HG03196 (cell line): ENCODE data around the gene SLC26A11.

ENCODE experiments used
- ATAC-seq: cut with Tn5 transposase; IDR thresholded peaks from one replicate; pipeline ENCODE4 v1.9.1; 2021; ENCODE audit not compliant: unreplicated experiment

Gene SLC26A11

DNA sequence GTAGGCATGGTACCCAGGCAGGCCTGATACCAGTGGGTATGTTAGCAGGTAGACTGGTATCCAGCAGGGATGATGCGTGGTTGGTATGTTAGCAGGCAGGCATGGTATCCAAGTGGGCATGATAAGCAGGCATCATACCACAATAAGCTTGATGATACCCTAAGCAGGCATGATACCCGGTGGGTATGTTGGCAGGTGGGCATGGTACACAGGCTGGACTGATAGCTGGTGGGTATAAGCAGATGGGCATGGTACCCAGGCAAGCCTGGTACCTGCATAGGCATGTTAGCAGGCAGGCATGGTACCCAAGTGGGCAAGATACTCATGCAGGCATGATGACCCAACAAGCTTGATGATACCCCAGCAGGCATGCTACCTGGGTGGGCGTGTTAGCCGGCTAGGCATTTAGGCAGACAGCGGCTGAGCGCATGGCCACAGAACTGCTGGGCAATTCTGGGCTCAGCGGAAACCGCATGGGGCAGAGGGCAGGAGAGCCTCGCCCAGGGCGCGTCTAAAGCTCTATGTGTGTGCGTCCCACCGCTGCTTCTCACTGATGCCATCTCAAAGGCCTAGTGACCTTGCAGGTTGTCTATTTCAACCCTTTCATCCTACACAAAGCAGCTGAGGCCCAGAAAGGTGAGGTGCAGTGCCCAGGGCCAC, 2.4 kb upstream of the SLC26A11 start:
- no peak for ATAC-seq

DNA sequence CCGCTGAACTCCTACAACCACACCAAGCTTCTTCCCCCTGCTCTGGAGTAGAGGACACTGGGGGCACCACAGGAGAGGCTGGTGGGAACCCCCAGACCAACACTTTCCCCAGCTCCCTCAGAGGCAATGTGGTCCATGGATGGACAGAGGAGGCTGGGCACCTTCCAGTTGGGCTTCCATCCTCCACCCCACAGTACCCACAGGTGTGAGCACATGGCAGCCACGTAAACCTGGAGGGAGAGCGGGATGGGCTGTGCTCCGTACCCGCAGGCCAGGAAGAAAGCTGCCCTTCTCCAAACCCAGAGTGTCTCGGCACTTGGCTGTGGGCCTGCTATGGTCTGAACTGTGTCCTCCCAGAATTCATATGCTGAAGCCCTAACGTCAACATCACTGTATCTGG, 1.8 kb upstream of the SLC26A11 start:
- no peak for ATAC-seq

DNA sequence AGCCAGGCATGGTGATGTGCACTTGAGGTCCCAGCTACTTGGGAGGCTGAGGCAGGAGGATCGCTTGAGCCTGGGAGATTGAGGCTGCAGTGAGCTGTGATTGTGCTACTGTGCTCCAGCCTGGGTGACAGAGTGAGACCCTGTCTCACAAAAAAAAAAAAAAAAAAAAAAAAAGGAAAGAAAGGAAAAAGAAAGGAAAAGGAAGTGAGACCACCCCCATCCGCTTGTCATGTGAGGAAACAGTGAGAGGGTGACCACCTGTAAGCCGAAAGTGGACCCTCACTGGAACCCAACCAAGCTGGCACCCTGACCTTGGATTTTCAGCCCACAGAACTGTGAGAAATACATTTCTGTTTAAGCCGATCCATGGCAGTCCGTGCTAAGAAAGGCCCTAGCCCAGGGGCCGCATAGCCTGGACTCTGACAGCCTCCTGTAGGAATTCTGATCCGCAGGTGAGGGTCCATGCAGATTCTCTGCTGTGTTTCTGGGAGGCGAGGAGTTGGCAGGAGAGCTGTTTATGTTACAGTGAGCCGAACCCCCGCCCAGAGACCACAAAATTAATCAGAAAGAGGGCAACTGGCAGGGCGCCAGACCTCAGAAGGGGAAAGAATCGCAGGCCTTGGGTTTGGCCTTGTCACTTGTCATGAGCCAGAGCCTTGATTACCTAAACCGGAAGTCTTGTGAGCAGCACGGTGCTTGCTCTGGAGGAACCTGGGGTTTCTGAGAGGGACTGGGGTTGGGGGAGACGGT, 1.0 kb upstream of the SLC26A11 start:
- ATAC-seq, result peak; percentile 59

DNA sequence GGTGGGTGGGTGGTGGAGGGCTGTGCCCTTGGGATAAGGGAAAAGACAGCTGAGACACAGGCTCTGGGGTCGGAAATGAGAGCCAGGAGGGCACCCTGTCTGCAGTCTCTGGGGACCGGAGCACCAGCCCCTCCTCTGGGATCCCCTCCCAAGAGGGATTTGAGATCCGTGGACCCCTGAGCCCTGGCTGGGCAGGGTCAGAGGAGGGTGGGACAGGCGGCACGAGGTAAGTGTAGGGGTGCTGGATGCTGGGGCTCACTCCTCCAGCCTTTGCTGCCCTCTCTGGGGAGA, 519 bp upstream of the SLC26A11 start:
- ATAC-seq, result no peak

DNA sequence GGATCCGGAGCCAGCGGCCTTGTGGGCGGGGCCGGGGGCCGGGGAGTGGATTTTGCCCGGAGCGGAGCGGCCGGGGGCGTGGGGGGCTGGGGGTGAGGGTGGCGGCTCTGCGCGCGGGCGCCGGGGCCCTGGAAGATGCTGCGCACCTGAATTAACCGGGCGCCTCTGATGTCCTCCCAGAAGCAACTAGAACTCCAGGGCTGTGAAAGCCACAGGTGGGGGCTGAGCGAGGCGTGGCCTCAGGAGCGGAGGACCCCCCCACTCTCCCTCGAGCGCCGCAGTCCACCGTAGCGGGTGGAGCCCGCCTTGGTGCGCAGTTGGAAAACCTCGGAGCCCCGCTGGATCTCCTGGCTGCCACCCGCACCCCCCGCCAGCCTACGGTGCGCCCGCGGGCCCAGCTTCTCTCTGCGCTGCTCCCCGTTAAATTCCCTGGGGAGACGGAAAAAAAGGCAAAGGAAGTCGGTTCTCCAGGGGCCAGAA, 549 bp downstream of the SLC26A11 start:
- no peak for ATAC-seq

DNA sequence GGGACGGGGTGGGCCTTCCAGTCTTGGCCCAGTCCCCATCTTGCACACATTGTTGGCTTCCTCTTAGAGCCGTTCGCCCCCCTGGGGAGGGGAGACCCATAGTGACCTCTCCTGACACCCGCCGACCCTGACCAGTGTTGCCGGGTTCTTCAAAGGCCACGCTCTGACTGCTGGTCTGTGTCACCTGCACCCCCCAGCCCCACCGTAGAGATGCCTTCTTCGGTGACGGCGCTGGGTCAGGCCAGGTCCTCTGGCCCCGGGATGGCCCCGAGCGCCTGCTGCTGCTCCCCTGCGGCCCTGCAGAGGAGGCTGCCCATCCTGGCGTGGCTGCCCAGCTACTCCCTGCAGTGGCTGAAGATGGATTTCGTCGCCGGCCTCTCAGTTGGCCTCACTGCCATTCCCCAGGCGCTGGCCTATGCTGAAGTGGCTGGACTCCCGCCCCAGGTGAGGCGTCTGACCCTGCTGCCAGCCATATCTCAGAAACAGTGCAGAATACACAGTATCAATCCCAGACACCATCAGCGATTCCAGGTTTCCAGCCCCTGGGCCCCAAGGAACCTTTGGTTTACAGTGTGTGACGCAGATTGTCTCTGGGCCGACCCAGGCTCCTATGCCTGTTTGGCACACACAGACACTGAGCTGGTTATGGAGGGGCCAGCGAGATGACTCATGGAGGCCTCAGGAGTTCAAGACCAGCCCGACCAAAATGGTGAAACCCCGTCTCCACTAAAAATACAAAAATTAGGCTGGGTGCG, 1.3 kb downstream of the SLC26A11 start:
- no peak for ATAC-seq

DNA sequence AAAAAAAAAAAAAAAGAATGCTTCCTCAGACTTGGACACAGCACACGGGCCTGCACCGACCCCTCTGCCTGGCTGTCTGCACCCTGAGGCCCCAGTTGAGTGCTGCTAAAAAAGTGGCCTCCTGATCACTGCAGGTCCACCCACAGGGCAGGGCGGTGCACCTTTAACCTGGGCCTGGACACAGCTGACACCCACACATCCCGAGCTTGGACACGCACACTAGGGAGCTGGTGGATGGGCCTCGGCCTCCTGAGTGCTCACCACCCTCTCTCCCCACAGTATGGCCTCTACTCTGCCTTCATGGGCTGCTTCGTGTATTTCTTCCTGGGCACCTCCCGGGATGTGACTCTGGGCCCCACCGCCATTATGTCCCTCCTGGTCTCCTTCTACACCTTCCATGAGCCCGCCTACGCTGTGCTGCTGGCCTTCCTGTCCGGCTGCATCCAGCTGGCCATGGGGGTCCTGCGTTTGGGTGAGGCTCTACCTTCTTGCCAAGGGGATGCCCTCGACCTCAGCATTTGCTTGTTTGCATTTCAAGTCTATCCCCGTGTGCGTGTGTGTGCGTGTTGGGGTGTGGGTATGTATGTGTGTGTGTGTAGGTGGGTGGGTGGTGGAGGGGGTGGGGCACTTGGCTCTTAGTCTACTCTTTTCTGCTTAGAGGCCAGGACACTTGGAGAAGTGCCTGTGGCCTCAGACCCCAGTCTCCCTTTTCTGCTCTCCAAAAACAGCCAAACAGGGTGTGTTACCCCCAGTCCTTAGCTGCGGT, 2.3 kb downstream of the SLC26A11 start:
- no peak for ATAC-seq

DNA sequence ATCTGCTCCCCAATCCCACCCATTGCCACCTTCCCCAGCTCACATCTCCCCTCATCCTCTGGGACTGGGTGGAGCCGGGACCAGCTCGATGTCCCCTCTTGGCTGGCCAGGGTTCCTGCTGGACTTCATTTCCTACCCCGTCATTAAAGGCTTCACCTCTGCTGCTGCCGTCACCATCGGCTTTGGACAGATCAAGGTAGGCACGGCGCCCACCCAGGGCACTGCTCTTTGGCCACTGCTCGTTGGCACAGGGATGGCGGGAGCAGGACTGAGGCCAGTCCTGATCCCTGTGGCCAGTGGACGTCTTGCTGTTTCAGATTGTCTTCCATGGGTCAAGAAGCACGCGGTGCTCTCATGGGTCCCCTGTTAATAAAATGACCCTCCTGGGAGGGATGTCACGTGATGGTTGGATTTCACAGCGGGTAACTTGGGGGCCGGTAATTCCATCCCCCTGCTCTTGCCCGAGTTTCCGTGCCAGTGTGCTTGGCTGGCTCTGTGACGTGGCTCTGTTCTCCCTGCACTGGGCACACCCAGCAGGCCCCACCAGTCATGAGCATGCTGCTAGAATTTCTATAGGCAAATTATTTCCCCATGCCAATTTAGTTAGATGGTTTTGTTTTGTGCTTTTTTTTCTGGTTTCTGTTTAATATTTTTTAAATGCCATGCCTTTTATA, 3.1 kb downstream of the SLC26A11 start:
- ATAC-seq, result no peak

DNA sequence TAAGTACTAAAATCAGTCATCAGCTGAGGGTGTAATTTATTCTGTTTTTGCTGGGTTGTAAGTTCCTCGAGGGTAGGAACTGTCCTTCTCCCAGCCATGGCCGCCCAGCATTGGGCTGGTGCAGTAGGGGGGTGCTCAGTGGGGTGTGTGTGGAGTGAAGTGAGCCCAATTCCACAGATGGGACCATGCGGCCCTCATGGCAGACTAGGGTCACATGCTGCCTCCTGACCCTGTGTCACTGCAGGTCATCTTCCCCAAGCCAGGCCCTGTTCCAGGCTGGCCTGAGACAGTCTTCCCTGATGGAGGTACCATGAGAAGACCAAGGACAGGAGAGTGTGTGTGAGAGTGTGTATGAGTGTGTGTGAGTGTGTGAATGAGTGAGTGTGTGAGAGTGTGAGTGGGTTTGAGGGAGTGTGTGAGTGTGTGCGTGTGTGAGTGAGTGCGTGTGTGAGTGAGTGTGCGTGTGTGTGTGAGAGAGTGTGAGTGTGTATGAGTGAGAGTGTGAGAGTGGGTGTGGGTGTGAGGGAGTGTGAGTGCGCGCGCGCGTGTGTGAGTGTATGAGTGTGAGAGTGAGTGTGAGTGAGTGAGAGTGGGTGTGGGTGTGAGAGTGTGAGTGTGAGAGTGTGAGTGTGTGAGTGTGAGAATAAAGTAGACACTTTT, 3.7 kb downstream of the SLC26A11 start:
- no peak for ATAC-seq

DNA sequence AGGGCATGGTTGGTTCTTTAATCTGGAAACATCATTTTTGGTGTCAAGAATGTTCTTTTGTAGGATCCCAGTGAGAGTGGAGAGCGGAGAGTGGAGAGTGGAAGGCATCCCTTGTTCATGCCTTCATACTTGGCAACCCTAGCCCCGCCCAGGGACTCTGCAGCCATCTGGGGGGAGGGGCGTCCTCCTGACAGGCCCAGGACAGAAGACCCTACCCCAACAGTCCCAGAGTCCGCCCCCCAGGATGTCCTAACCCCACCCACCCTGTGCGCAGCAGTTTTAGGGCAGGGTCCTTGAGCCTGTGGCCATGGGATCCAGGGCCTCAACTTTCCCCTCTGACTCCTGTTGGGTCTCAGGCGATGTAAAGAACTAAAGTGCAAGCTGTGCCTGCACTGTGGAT, 4.5 kb downstream of the SLC26A11 start:
- no peak for ATAC-seq

DNA sequence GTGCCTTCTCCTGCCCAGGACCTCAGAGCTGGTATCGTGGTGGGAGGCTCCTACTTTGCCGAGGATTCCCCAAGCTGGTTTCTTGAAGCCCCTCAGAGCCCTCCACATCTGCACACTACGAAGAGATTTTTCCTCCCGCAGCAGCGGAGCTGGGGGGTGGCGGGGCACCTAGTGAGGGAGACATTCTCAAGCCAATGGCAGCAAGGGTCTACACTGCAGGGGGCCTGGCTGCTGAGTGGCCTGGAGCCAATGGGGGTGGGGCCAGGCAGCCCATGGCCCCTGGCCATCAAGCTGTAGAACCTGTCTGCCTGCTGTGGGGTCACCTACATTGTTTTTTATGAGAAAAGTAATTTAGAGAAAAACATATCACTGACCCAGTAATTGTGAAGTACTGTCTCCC, 5.0 kb downstream of the SLC26A11 start:
- no peak for ATAC-seq

DNA sequence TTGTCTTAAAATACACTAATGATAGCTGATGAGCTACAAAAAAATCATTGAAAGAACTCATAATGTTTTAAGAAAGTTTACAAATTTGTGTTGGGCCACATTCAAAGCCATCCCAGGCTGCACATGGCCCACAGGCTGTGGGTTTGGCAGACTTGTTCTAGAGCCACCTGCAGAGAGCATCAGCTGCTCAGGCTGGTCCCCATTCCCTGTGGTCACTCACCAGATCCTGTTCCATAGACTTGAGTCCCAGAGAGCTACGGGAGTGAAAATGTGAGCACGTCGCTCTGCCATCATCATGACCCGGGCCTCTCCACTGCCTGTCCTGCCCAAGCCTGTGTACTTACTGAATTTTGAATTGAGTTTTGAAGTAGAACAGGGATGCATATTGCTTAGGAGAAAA, 6.9 kb downstream of the SLC26A11 start:
- no peak for ATAC-seq

DNA sequence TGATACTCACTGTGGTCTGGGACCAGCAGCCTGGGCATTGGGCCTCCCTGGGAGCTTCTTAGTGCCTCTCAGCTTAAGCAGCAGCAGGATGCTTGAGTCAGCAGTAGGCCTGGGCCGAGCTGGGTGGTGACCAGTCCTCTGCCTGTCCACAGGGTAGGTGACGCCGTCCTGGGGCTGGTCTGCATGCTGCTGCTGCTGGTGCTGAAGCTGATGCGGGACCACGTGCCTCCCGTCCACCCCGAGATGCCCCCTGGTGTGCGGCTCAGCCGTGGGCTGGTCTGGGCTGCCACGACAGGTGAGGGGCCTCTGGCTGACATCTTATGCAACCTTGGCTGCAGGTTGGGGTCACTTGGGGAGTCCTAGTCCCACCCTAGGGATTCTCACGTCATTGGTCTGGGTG, 7.4 kb downstream of the SLC26A11 start:
- no peak for ATAC-seq

DNA sequence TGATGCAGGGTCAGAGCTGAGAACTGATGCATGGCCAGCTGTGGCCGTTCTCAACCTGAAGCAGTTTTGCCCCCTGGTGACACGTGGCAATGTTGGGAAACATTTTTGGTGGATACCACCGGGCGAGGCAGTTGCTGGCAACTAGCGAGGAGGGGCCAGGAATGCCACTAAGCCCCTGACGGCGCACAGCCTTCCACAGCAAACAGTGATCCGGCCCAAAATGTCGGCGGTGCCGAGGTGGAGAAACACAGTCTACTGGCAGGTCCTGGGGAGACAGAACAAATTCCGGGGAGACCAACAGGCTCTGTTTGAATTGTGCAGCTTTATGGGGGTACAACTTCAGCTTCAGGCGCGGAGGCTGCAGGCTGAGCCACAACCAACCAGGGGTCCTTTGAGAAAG, 8.2 kb downstream of the SLC26A11 start:
- no peak for ATAC-seq

DNA sequence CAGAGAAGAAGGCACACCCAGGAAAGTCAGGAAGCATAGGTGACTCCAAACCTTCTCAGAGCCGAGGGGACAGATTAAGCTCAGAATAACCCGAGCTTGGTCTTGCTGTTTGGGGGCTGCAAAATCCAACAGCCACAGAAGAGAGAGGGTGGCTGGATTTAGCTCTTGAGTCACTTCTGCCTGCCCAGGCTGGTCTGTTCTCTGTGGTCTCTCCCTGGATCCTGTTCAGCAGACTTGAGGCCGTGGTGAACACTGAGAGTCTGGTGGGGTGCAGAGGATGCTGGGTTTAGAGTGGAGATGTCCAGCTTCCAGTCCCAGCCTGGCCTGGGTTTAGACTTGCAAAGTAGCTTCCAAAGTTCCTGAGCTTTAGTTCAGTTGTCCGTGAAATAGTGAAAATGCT, 8.8 kb downstream of the SLC26A11 start:
- ATAC-seq, result no peak

DNA sequence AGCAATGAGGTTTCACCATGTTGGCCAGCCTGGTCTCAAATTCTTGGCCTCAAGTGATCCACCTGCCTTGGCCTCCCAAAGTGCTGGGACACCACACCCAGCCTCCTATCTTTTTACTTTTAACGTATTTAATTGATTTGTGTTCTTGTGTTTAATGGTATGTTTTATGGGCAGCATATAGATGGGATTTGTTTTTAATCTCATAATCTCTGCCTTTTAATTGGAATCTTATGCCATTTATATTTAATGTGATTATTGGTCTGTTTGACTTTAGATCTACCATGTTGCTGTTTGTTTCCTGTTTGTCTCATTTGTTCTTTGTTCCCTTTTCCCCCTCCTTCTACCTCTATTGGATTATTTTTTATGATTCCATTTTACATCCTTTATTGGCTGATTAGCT, 12.2 kb downstream of the SLC26A11 start:
- ATAC-seq, result no peak

DNA sequence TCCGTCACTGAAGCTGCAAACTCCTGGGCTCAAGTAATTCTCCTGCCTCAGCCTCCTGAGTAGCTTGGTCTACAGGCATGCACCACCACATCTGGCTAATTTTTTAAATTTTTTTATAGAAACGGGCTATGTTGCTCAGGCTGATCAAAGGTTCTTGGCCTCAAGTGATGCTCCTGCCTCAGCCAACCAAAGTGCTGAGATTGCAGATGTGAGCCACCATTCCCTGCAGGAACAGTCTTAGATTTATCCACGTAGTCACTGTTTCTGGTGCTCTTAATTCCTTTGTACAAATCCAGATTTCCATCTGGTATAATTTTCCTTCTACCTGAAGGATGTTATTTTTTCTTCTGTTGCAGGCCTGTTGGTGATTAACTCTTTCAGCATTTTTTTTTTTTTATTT, 13.0 kb downstream of the SLC26A11 start:
- no peak for ATAC-seq

DNA sequence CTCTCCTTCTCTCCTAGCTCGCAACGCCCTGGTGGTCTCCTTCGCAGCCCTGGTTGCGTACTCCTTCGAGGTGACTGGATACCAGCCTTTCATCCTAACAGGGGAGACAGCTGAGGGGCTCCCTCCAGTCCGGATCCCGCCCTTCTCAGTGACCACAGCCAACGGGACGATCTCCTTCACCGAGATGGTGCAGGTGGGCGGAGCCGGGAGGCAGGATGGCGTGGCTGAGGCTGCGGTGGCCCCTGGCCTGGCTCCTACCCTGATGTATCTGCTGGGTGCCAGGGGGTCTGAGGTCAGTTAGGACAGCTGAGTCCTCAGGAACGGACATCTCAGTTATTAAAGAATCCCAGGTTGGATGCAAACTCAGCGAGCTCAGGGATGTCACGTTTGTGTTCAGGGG, 16.7 kb downstream of the SLC26A11 start:
- ATAC-seq, result no peak

DNA sequence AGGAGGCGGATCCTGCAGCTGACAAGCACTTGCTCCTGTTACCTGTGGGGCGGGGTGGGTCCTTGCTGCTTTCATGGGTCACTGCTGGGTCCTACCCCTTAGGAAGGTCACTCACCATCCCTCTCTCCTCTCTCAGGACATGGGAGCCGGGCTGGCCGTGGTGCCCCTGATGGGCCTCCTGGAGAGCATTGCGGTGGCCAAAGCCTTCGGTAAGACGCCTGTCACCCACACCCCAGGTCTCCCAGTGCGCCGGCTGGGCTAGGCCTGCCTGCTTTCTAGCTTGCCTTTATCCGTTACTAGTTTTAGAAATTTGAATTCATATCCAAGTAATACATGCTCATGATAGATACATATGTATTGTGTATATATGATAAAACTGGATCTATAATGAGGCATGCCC, 17.2 kb downstream of the SLC26A11 start:
- ATAC-seq, result no peak

DNA sequence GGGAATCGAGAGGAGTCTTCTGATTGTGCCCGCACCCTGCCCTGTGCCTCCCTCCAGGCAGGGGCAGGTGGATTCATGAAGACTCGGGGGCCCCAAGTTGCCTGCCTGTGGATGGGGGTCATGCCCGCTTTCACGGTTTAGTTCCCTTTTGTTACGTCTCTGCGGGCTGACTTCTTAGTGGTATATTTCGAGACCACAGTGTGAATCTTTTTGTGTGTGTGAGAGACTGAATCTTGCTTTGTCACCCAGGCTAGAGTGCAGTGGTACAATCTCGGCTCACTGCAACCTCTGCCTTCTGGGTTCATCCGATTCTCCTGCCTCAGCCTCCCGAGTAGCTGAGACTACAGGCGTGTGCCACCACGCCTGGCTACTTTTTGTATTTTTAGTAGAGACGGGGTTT, 22.3 kb downstream of the SLC26A11 start:
- ATAC-seq, result no peak
